SK-N-SH (cell line): ENCODE measurements around the gene IL17RB.

Source experiments
- CHD2 ChIP-seq: fragments of 150-350 bp; IDR thresholded peaks from 2 replicates; pipeline ENCODE4 v1.6.1; 2018; ENCODE audit warnings: low read length; ENCODE audit not compliant: partially characterized antibody
- ELF1 ChIP-seq: IDR thresholded peaks from 2 replicates; pipeline ENCODE4 v1.4.0; 2012
- EP300 ChIP-seq, 2 experiments: IDR thresholded peaks; 2 replicates each; pipeline versions ENCODE4 v1.4.0 to v1.6.1; 2012; ENCODE audit warnings: borderline replicate concordance in 1 of 2, low read depth in 1 of 2, low read length in 1 of 2
- POLR2AphosphoS5 ChIP-seq: IDR thresholded peaks from 2 replicates; pipeline ENCODE4 v1.6.1; 2012; ENCODE audit warnings: low read depth, low read length
- RAD21 ChIP-seq: IDR thresholded peaks from 2 replicates; pipeline ENCODE4 v1.6.1; 2012; ENCODE audit warnings: mild to moderate bottlenecking, low read length
- RCOR1 ChIP-seq: fragments of 150-350 bp; IDR thresholded peaks from 2 replicates; pipeline ENCODE4 v1.6.1; 2017; ENCODE audit warnings: antibody characterized with exemption, low read length
- USF1 ChIP-seq: IDR thresholded peaks from 2 replicates; pipeline ENCODE4 v1.4.0; 2012; ENCODE audit warnings: low read depth, borderline replicate concordance
- YY1 ChIP-seq: IDR thresholded peaks from 2 replicates; pipeline ENCODE4 v1.4.0; 2012; ENCODE audit warnings: low read depth, mild to moderate bottlenecking
- TF ChIP-seq, protein P1 (sequence below): fragments of 200-600 bp; sonication (generic); IDR thresholded peaks from 2 replicates; pipeline ENCODE4 v1.6.1; 2017; ENCODE audit warnings: antibody characterized with exemption, mild to moderate bottlenecking, moderate library complexity
- TF ChIP-seq, protein P2 (sequence below): IDR thresholded peaks from 2 replicates; pipeline ENCODE4 v1.6.1; 2012; ENCODE audit warnings: mild to moderate bottlenecking, low read depth, low read length, moderate library complexity
- TF ChIP-seq, protein P3 (sequence below): fragments of 150-350 bp; IDR thresholded peaks from 2 replicates; pipeline ENCODE4 v1.6.1; 2017; ENCODE audit warnings: antibody characterized with exemption, low read length, low read depth, borderline replicate concordance

DNA sequence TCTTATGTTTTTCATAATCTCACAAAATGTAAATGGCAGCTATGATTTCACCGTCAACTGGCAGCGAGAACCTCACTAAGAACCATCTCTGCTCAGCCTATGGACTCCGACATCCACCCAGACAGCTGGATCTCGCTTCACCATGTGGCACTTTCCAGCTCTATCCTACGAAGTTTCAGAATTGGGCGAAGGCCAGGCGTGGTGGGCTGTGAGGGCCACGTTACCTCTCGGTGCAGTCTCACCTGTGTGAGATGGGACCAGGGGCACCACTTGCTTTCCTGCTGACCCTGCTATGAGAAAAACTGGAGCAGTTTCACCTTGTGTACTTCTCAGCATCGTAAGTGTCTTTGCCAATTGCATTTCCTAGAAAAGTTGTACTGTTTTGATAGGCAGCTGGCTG lies 32.5 kb upstream of the IL17RB start:
- TF ChIP-seq RCOR1: no peak
- TF ChIP-seq EP300 (IDR thresholded peaks at IDR 0.05; ENCODE audit: borderline replicate concordance in 1 of 2, low read depth in 1 of 2, low read length in 1 of 2): no peak
- no peak for TF ChIP-seq RAD21
- TF ChIP-seq CHD2: no peak
- TF ChIP-seq ELF1: no peak
- TF ChIP-seq, protein P1, sequence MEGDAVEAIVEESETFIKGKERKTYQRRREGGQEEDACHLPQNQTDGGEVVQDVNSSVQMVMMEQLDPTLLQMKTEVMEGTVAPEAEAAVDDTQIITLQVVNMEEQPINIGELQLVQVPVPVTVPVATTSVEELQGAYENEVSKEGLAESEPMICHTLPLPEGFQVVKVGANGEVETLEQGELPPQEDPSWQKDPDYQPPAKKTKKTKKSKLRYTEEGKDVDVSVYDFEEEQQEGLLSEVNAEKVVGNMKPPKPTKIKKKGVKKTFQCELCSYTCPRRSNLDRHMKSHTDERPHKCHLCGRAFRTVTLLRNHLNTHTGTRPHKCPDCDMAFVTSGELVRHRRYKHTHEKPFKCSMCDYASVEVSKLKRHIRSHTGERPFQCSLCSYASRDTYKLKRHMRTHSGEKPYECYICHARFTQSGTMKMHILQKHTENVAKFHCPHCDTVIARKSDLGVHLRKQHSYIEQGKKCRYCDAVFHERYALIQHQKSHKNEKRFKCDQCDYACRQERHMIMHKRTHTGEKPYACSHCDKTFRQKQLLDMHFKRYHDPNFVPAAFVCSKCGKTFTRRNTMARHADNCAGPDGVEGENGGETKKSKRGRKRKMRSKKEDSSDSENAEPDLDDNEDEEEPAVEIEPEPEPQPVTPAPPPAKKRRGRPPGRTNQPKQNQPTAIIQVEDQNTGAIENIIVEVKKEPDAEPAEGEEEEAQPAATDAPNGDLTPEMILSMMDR: no peak
- TF ChIP-seq, protein P2, sequence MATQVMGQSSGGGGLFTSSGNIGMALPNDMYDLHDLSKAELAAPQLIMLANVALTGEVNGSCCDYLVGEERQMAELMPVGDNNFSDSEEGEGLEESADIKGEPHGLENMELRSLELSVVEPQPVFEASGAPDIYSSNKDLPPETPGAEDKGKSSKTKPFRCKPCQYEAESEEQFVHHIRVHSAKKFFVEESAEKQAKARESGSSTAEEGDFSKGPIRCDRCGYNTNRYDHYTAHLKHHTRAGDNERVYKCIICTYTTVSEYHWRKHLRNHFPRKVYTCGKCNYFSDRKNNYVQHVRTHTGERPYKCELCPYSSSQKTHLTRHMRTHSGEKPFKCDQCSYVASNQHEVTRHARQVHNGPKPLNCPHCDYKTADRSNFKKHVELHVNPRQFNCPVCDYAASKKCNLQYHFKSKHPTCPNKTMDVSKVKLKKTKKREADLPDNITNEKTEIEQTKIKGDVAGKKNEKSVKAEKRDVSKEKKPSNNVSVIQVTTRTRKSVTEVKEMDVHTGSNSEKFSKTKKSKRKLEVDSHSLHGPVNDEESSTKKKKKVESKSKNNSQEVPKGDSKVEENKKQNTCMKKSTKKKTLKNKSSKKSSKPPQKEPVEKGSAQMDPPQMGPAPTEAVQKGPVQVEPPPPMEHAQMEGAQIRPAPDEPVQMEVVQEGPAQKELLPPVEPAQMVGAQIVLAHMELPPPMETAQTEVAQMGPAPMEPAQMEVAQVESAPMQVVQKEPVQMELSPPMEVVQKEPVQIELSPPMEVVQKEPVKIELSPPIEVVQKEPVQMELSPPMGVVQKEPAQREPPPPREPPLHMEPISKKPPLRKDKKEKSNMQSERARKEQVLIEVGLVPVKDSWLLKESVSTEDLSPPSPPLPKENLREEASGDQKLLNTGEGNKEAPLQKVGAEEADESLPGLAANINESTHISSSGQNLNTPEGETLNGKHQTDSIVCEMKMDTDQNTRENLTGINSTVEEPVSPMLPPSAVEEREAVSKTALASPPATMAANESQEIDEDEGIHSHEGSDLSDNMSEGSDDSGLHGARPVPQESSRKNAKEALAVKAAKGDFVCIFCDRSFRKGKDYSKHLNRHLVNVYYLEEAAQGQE: no peak
- TF ChIP-seq, protein P3, sequence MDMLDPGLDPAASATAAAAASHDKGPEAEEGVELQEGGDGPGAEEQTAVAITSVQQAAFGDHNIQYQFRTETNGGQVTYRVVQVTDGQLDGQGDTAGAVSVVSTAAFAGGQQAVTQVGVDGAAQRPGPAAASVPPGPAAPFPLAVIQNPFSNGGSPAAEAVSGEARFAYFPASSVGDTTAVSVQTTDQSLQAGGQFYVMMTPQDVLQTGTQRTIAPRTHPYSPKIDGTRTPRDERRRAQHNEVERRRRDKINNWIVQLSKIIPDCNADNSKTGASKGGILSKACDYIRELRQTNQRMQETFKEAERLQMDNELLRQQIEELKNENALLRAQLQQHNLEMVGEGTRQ: no peak
- TF ChIP-seq POLR2AphosphoS5: no peak
- TF ChIP-seq YY1: no peak
- TF ChIP-seq USF1: no peak
